Measurements from ENCODE around the gene RNH1. TPM values are rescaled to one million over a fixed set of nuclear protein-coding genes. Genes with fewer than 3 reads are reported as not detected.

The RNH1 gene
- polyA plus RNA-seq, 10 donors, result 75.5 to 108 (median 86.2) TPM

DNA sequence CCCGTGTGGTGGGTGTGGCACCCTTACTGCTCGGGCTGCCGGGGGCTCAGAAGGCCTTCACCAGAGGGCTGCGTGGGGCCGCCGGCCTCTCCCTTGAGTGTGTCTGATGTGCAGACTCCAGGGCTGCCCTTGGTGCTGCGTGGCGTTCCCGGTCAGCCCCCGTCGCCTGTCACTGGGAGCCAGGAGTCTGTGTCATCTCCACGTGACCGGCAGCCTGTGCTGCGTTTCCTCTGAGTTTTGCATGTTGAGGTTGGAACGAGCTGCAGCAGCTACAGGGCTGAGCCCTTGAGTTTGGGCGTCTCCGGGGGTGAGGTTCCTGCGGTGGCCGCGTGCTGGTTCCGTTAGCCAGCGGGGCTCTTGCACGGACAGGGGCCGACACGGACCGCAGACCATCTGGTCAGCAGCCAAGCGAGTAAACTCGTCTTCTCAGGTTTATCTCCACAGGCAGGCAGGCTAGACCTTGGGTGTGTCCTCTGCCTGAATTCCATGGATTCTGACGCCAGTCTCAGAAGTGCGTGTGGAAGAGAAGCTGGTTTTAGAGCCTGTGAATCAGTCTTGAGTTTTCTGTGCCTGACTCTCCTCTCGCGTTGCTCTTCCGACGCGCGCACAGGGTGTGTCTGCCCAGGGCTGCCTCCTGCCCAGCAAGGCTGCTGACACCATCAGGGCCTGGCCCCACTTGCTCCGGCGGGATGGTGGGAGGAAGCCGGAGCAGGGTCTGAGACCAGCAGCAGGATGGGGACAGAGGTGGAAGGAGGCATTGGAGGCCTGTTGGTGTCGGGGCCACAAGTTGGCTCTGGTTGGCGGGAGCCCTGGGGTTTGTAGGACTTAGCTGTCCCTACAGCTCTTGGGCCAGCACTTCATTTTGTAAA is 46.5 kb downstream of the RNH1 start:
- DNase-seq, result no peak

GRCh38 chr11:459511-460220 is 47.4 kb downstream of the RNH1 start:
- DNase-seq, result no peak

DNA sequence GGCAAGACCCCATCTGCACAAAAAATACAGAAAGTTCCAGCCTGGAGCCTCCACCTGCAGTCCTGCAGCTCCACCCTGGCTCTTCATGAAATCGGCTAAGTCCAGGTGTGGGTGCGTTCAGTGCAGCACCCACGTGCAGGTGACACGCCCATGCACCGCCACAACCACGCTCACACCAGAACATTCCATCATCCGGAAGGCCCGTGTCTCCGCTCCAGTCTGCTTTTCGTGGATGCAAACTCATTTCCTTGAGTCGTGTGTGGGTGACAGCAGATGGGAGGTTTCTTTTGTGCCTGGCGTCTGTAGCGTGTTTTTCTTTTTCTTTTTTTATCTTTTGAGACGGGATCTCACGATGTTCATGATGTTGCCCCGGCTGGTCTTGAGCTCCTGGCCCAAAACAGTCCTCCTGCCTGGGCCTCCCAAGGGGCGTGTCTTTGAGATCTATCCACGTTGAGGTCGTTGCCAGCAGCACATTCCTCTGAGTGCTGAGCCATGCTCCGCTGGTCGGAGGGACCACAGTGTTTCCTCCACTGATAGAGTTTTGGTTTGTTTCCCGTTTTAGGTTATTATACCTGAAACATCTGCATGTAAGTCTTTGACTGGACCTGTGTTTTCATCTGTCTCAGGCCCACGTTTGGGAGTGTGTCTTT is 49.8 kb downstream of the RNH1 start:
- no peak for DNase-seq

DNA sequence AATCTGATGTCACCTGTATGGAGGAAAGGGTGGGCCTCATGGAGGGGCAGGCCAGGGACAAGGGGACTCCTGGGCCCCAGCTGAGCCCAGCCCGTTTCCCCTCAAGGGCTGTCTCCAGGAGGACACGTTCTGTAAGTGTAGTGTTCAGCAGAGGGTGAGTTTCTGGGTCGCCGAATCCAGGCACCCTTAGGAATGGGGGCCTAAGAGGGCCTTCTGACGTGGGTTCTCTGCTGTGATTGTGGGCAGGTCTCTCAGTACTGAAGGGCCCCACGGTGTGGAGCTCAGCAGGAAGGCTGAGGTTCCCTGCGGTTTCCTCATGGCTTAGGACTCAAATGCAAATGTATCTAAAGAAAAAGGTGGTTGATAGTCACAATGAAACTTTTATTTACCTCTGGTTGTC is 50.5 kb downstream of the RNH1 start:
- DNase-seq, result no peak

DNA sequence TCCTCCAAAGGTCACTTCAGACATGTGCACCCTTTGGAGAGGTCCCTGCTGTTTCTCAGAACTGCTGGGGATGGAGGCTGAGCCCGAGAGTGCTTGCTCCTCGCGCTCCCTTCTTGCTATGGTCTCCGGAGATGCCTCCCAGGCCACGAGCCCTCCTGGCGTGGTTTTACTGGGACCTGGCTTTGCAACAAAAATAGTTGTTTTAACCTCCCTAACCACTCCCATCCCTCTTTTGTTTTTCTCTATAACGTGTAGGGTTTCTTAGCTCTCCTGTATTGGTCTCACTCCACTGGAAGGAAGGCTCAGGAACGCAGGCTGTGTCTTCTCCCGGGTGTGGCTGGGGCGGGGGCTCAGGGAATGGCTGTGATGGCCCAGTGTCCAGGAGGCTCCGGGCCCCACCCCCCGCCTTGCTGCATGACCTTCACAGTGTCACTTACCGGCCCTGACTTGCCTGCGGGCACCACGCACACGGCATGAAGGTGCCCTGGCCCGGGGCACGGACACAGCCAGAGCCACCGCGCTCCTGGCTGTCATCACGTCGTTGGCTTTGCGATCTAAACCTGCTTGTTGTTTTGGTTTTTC is 51.4 kb downstream of the RNH1 start:
- DNase-seq, result no peak

DNA sequence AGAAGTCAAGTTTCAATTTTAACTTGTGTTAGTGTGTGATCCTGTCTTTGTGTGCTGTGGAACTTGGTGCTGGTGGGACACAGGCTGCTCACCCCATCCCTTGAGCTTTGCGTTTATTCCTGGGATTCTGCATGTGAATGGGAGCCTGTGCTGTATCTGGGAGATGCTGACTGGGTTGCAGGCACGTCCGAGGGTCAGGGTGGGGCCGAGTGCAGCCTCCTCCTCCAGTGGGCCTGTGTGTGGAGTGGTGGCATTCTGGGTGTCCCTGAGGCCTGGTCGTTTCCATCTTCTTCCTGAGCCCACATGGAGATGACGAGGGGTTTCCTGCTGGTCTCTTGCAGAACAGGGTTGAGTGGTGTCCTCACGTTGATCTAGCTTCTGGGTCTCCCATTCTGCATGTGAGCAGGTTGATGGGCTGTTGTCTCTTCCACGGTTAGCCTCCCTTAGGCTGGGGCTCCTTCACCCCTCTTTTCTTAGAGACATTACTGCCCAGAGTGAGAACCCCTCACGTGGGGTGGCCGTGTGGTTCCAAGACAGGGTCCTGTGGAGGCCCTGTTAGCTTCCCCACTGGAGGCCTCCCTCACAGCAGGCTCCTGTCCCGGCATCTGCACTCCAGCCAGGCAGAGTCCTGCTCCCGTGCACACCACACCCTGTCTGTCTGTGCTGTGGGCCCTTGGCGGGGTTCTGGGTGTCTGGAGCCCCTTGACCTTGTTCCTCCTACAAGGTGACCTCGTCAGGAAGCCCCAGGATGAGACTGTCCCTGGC is 52.1 kb downstream of the RNH1 start:
- DNase-seq, result no peak

DNA sequence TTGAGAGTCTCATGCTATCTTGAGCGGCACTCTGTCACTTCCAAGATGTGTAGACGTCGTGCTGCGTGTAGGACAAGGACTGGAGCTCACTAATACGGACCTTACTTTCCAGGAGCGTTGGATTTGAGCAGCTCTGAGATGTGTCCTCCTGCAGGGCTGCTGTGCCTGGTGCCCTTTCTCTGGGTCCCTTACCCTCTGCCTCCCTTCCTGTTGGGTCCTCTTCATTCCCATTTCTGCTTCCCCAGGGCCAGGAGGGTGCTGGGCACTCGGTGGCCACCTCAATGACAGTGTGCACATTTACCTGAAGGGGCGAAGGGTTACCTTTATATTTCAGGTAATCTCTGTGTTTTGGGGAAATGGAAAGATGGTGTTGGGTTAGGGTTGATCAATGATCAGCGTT is 53.0 kb downstream of the RNH1 start:
- no peak for DNase-seq

GRCh38 chr11:453564-453963 is 53.5 kb downstream of the RNH1 start:
- no peak for DNase-seq

GRCh38 chr11:452916-453527 is 54.0 kb downstream of the RNH1 start:
- no peak for DNase-seq

DNA sequence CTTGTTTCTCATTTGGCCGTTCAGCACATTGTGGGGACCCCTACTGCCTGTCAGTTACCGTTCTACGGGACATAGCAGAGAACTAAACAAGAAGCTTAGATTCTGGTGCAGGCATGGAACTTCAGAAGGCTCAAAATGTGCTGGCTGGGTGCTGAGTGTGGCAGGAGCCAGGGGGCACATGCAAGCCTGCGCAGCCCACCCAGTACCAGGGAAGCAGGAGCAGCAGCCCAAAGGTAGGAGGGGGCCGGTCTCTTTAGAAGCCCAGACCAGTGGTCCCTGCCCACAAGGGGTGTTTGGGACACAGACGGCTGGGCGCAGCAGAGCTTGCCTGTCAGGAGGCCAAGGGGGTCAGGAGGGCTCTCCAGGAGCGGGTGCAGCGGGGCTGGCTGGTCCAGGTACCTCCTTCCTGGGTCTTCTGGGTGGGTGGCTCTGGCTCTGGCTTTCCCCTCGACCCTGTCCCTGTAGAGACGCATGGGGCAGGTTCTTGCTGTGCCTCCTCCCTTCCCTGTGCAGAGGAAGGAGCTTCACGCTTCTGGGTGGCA is 54.8 kb downstream of the RNH1 start:
- DNase-seq, result no peak

DNA sequence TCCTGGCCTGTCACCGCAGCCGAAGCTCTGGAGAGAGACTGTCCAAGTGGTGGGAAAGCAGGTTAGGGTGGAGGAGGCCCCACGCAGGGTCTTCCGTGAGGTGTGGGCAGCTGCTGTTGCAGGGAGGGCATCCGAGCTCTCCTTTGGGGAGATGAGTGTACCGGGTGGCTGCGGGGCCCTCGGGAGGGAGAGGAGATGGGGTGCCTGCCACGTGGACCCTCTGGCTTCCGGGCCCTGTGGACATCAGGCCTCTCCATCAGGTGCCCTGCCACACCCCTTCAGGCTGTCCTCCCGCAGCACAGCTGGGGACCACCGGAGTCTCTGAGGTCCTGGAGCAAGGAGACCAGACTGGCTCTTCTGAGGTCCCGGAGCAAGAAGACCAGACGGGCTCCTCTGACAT is 55.3 kb downstream of the RNH1 start:
- DNase-seq, result no peak

DNA sequence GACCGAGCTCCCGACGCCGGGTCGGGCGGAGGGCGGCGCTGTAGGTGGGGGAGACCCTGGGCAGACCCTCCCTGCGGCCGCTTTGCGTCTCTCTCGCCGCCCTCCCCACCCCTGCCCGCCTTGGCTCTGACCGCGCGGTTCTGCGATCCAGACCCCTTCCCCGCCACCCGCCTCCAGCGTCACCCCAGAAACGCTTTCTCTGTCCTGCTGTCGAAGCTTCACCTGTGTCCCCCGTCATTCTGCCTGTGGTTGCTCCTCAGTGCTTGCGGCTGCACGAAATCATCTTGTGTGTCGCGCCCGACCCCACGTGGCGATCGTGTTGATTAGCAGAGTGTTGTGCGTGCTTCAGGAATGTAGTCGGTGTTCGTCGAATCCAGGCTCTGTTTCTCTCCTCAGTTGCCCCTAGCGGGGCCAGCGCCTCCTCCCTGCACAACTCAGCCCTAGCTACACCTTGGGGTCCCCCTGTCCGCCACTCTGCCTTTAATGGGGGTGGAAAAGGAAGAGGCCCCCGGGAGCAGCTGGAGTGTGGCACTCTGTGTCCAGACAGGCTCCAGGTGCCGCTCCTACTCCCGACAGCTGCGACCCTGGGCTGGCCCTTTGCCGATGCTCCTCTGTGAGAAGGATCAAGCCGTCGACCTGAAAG is 56.1 kb downstream of the RNH1 start:
- peak; percentile 48 to 85 (median 67) for DNase-seq

DNA sequence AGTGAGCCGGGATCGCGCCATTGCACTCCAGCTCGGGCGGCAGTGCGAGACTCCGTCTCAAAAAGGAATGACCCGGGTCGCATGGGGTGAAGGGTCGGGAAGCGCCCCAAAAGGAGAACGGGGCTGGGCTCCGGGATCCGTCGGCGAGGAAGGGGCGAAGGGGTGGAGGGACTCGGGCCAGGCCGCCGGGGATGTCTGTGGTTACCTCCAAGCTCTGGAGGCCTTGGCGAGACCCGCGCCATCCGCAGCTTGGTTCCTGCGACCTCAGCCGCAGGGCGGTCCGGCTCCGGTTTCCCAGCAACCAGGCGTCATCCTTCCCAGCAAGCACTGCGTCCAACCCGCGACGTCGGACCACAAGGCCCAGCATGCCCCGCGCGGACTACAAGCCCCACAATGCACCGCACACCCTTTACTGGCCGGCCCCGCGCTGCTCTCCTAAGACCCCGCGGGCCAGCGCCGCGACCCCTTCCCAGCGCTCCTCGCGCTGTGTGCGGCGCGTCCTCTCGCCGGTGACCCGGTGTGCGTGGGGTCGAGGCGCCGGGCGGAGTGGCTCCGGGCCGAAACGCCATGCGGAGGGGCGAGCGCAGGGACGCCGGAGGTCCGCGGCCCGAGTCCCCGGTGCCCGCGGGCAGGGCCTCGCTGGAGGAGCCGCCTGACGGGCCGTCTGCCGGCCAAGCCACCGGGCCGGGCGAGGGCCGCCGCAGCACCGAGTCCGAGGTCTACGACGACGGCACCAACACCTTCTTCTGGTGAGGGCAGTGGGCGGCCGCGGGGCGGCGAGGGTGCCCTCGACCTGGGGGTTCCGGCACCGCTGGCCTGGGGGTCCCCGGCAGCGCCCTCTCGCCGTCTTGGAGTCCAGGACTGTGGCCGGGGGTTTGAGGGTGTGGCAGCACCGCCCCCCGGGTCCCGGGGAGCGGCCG is 56.9 kb downstream of the RNH1 start, which contains the start of gene PTDSS2:
PTDSS2 (plus strand) TSS at position 391 of the 920 bp plus-strand sequence; CDS start at position 568, 177 bp downstream.
- DNase-seq, result peak; percentile 94 to 98 (median 97)

- DNase-seq, result peak; percentile 90 to 96 (median 93)
Observed at GRCh38 chr11:447923-448731, 58.9 kb downstream of the RNH1 start.

GRCh38 chr11:446891-447290 is 60.2 kb downstream of the RNH1 start:
- DNase-seq, result peak in 1 of 3 donors; percentile 45

GRCh38 chr11:445765-446588 is 61.1 kb downstream of the RNH1 start:
- DNase-seq, result no peak

All from muscle of back (tissue), 11 donors.